Activated B cell treated with CpG ODN at 0.5 μM for 24 hours (primary cell): ENCODE results near the gene WWOX. TPM values are rescaled to one million over a fixed set of nuclear protein-coding genes. Genes with fewer than 3 reads are reported as not detected.

Experiments
- ATAC-seq: fragments of 200-7000 bp; cut with Tn5 transposase; one replicate; pipeline ENCODE4 v1.10.0; 2021; ENCODE audit warnings: low read depth, mild to moderate bottlenecking, moderate library complexity
- CTCF ChIA-PET: fragments of 350-600 bp; sonication (Branson Sonifier 250); formaldehyde crosslinking; loops from one replicate; lab custom pipeline; 2021; ENCODE audit warnings: antibody characterized with exemption; lab: Charles Lee
- POLR2A ChIA-PET: fragments of 350-600 bp; sonication (Branson Sonifier 250); formaldehyde crosslinking; loops from one replicate; lab custom pipeline; 2021; ENCODE audit warnings: antibody characterized with exemption; lab: Charles Lee
- DNase-seq: peaks from one replicate; pipeline ENCODE4 v3.0.0; 2022
- H3K27ac Mint-ChIP-seq: one replicate; pipeline ENCODE4 v1.8.0; 2020; ENCODE audit warnings: mixed read lengths
- H3K27me3 Mint-ChIP-seq: one replicate; pipeline ENCODE4 v1.8.0; 2021; ENCODE audit warnings: mixed read lengths
- H3K36me3 Mint-ChIP-seq: one replicate; pipeline ENCODE4 v1.8.0; 2021; ENCODE audit warnings: low read depth, mixed read lengths
- H3K4me1 Mint-ChIP-seq: one replicate; pipeline ENCODE4 v1.8.0; 2021; ENCODE audit warnings: mixed read lengths
- H3K4me3 Mint-ChIP-seq: one replicate; pipeline ENCODE4 v1.8.0; 2020; ENCODE audit warnings: mild to moderate bottlenecking, mixed read lengths
- H3K9me3 Mint-ChIP-seq: one replicate; pipeline ENCODE4 v1.8.0; 2020; ENCODE audit warnings: mixed read lengths
- CTCF ChIP-seq: fragments of 200-600 bp; IDR thresholded peaks from one replicate; pipeline ENCODE4 v1.8.0; 2022; ENCODE audit warnings: antibody characterized with exemption, mild to moderate bottlenecking
- intact Hi-C: fragments of 100-400 bp; cut with micrococcal nuclease; formaldehyde crosslinking; loops from one replicate; pipeline ENCODE4 v1.15.1; 2024
- total RNA-seq: library from RNA; stranded (reverse); gene quantifications from 2 replicates; pipeline ENCODE4 v1.2.3, GENCODE V29; 2022

WWOX gene
- total RNA-seq, 1 donor from 2014 or later = 22.6 TPM

DNA sequence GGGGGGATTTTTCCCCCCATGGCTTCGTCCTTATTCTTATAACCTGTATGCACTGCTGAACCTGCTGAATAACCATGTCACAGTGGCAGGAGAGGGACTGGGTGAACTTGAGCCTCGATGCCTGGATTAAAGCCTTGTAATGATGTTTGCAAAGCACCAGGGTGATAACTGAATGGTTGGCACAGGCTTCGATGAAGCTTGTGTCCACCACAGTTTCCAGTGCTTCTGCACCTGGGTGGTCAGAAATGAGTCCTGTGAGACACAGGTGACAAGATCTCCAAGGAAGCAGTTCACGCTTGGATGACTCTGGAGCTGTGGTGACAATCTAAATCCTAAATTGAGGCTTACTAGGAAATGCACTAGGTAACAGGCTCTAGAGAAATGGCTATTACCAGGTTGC lies 771.8 kb downstream of the WWOX start:
- H3K27ac Mint-ChIP-seq = no peak overlapping the region
- POLR2A ChIA-PET = no interaction called here

GRCh38 chr16:78876671-78877070 lies 777.2 kb downstream of the WWOX start:
- H3K27me3 Mint-ChIP-seq = no peaks in the 10 kb centered on the region
- POLR2A ChIA-PET = no interaction called here
- ATAC-seq (no peak), DNase-seq (no peak)
- H3K9me3 Mint-ChIP-seq = no peaks in the 10 kb centered on the region
- no peak overlapping the region for H3K27ac Mint-ChIP-seq
- H3K4me1 Mint-ChIP-seq = no peaks in the 10 kb centered on the region
- intact Hi-C loops = no loop called here
- TF ChIP-seq CTCF = no peak
- H3K36me3 Mint-ChIP-seq = no peaks in the 10 kb centered on the region
- no peak overlapping the region for H3K4me3 Mint-ChIP-seq
- CTCF ChIA-PET = no interaction called here

More for the DNA sequence above, 771.8 kb downstream of the WWOX start:
- Mint-ChIP-seq H3K27me3 (no peaks in the 10 kb centered on the region), H3K4me3 (no peak overlapping the region), H3K9me3 (peaks cover 3% of the 10 kb centered on the region), H3K36me3 (no peaks in the 10 kb centered on the region), H3K4me1 (no peaks in the 10 kb centered on the region)
- intact Hi-C loops = no loop called here
- TF ChIP-seq CTCF = no peak
- CTCF ChIA-PET = no interaction called here
- DNase-seq (no peak), ATAC-seq (no peak)

GRCh38 chr16:78877114-78877655 lies 777.7 kb downstream of the WWOX start:
- POLR2A ChIA-PET = no interaction called here
- H3K36me3 Mint-ChIP-seq = no peaks in the 10 kb centered on the region

GRCh38 chr16:78878570-78878969 lies 779.1 kb downstream of the WWOX start:
- no peak for ATAC-seq
- no peaks in the 10 kb centered on the region for H3K4me1 Mint-ChIP-seq
- H3K27ac Mint-ChIP-seq = no peak overlapping the region
- ChIA-PET POLR2A (no interaction called here), CTCF (no interaction called here)
- no peak for DNase-seq
- H3K36me3 Mint-ChIP-seq = no peaks in the 10 kb centered on the region
- intact Hi-C loops = no loop called here
- H3K4me3 Mint-ChIP-seq = no peak overlapping the region
- TF ChIP-seq CTCF = no peak
- H3K9me3 Mint-ChIP-seq = no peaks in the 10 kb centered on the region
- no peaks in the 10 kb centered on the region for H3K27me3 Mint-ChIP-seq

More at GRCh38 chr16:78877114-78877655, 777.7 kb downstream of the WWOX start:
- Mint-ChIP-seq H3K4me3 (no peak overlapping the region), H3K9me3 (no peaks in the 10 kb centered on the region), H3K4me1 (no peaks in the 10 kb centered on the region), H3K27me3 (no peaks in the 10 kb centered on the region), H3K27ac (no peak overlapping the region)
- no peak for ATAC-seq
- no peak for TF ChIP-seq CTCF
- intact Hi-C loops = no loop called here
- CTCF ChIA-PET = no interaction called here
- no peak for DNase-seq

DNA sequence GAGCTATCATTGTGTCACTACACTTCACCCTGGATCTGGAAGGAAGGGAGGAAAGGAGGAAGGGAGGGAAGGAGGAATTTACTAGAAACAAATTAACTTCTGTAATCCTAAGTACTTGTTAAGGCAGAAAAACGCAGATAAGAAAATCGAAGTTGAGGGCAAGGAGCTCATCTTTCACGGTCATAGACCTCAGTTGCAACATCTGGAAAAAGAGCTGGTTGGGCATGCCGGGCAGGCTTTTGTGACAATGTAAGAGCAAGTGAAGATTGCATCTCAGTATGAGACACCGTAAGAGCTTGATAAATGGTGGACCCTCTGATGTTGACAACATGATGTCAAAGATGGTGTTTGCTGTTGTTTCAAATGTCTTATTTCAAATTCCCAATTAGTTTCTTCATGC lies 779.6 kb downstream of the WWOX start:
- ChIA-PET CTCF (no interaction called here), POLR2A (no interaction called here)
- Mint-ChIP-seq H3K36me3 (no peaks in the 10 kb centered on the region), H3K4me3 (no peak overlapping the region), H3K27ac (no peak overlapping the region), H3K4me1 (no peaks in the 10 kb centered on the region), H3K27me3 (no peaks in the 10 kb centered on the region), H3K9me3 (no peaks in the 10 kb centered on the region)
- intact Hi-C loops = no loop called here
- ATAC-seq (no peak), DNase-seq (no peak)
- TF ChIP-seq CTCF = no peak
